ENCODE results near the gene RPN2. TPM values are rescaled to one million over a fixed set of nuclear protein-coding genes. Genes with fewer than 3 reads are reported as not detected.

Gene RPN2
- total and polyA plus RNA-seq, 2 of the 13 experiments (the other 11 are each of a cell fraction or from before 2014, with no cell fraction given), result 587 to 1,818 TPM

GRCh38 chr20:37247547-37247946, 68.4 kb downstream of the RPN2 start (continued):
- TF ChIP-seq TEF (CRISPR knock-in tag; IDR thresholded peaks at IDR 0.05) (no peak), DBP (CRISPR knock-in tag; IDR thresholded peaks at IDR 0.05; ENCODE audit: not compliant biosample characterization) (no peak), TBL1XR1 (IDR thresholded peaks at IDR 0.05; ENCODE audit: borderline replicate concordance, low read length, partially characterized antibody) (peak; percentile 51), ZNF432 (CRISPR knock-in tag; IDR thresholded peaks at IDR 0.05; ENCODE audit: borderline replicate concordance) (no peak), GABPA (IDR thresholded peaks at IDR 0.05; ENCODE audit: low read depth, low read length) (no peak), GABPA (CRISPR knock-in tag; IDR thresholded peaks at IDR 0.05; ENCODE audit: low read depth) (no peak), ARID5B (CRISPR knock-in tag; IDR thresholded peaks at IDR 0.05) (0 out of 2 replicates have a peak, but pooled peaks have one; percentile 23), SNRNP70 (IDR thresholded peaks at IDR 0.05; ENCODE audit: low read depth, low read length) (no peak), ZNF777 (CRISPR knock-in tag; IDR thresholded peaks at IDR 0.05) (no peak), ZNF318 (CRISPR knock-in tag; IDR thresholded peaks at IDR 0.05) (no peak), SCMH1 (CRISPR knock-in tag; IDR thresholded peaks at IDR 0.05; ENCODE audit: borderline replicate concordance) (no peak), ZNF629 (CRISPR knock-in tag; conservative IDR thresholded peaks at IDR 0.05) (peak; percentile 60), DR1 (CRISPR knock-in tag; IDR thresholded peaks at IDR 0.05) (no peak), ZNF644 (CRISPR knock-in tag; IDR thresholded peaks at IDR 0.05; ENCODE audit: low read depth) (0 out of 2 replicates have a peak, but pooled peaks have one; percentile 23), NFATC3 (CRISPR knock-in tag; IDR thresholded peaks at IDR 0.05) (no peak)

All from HepG2 (cell line).